Neural cell (in vitro differentiated cells): ENCODE measurements around the gene MARK2. TPM values are rescaled to one million over a fixed set of nuclear protein-coding genes. Genes with fewer than 3 reads are reported as not detected.

Experiments used
- H2AFZ ChIP-seq: fragments of 200-600, 300-800 bp; sonication (generic), shearing (Covaris generic); 2 replicates; pipeline ENCODE4 v1.6.0; 2014; ENCODE audit warnings: low read depth, mild to moderate bottlenecking, antibody characterized with exemption, low read length, moderate library complexity
- H3F3A ChIP-seq: fragments of 200-600 bp; shearing (Covaris generic); 2 replicates; pipeline ENCODE4 v1.6.1; 2016; ENCODE audit warnings: mild to moderate bottlenecking, moderate library complexity, mixed read lengths, antibody characterized with exemption, low read length; ENCODE audit not compliant: insufficient read depth, poor library complexity, severe bottlenecking
- H3K27ac ChIP-seq: fragments of 200-600, 300-800 bp; sonication (generic), shearing (Covaris generic); 2 replicates; pipeline ENCODE4 v1.5.1; 2014; ENCODE audit warnings: mild to moderate bottlenecking, low read length, moderate library complexity
- H3K27me3 ChIP-seq: fragments of 300-800, 200-600 bp; sonication (generic), shearing (Covaris generic); 2 replicates; pipeline ENCODE4 v1.6.0; 2014; ENCODE audit warnings: mild to moderate bottlenecking, low read depth, low read length, moderate library complexity; ENCODE audit not compliant: insufficient read depth
- H3K36me3 ChIP-seq: fragments of 300-800, 200-600 bp; sonication (generic), shearing (Covaris generic); 2 replicates; pipeline ENCODE4 v1.5.1; 2014; ENCODE audit warnings: mild to moderate bottlenecking, antibody characterized with exemption, low read length, moderate library complexity; ENCODE audit not compliant: insufficient read depth
- H3K4me2 ChIP-seq: fragments of 300-800, 200-600 bp; sonication (generic), shearing (Covaris generic); 2 replicates; pipeline ENCODE4 v1.6.0; 2014; ENCODE audit warnings: mild to moderate bottlenecking, low read length
- H3K4me3 ChIP-seq: fragments of 300-800, 200-600 bp; sonication (generic), shearing (Covaris generic); 2 replicates; pipeline ENCODE4 v1.5.1; 2014; ENCODE audit warnings: mild to moderate bottlenecking, low read length, moderate library complexity
- H3K79me2 ChIP-seq: fragments of 200-600 bp; shearing (Covaris generic); replicated peaks from 2 replicates; pipeline ENCODE4 v1.6.0; 2014; ENCODE audit warnings: mild to moderate bottlenecking, low read length, moderate library complexity; ENCODE audit not compliant: insufficient read depth
- H3K9ac ChIP-seq: fragments of 300-800, 200-600 bp; sonication (generic), shearing (Covaris generic); 2 replicates; pipeline ENCODE4 v1.6.1; 2016; ENCODE audit warnings: mild to moderate bottlenecking, low read length, mixed read lengths
- H3K9me2 ChIP-seq: fragments of 200-600 bp; shearing (Covaris generic); 2 replicates; pipeline ENCODE4 v1.6.1; 2016; ENCODE audit warnings: mild to moderate bottlenecking, low read length, mixed read lengths; ENCODE audit not compliant: insufficient read depth
- H3K9me3 ChIP-seq: fragments of 200-600, 300-800 bp; sonication (generic), shearing (Covaris generic); 2 replicates; pipeline ENCODE4 v1.6.1; 2016; ENCODE audit warnings: mild to moderate bottlenecking, mixed run types, low read length, moderate library complexity, mixed read lengths
- H4K20me1 ChIP-seq: fragments of 200-600 bp; shearing (Covaris generic); 2 replicates; pipeline ENCODE4 v1.6.1; 2016; ENCODE audit warnings: mild to moderate bottlenecking, mixed run types; ENCODE audit not compliant: insufficient read depth
- EP300 ChIP-seq: fragments of 450-650 bp; conservative IDR thresholded peaks from 2 replicates; pipeline ENCODE4 v1.6.1; 2014; ENCODE audit warnings: antibody characterized with exemption, mild to moderate bottlenecking, moderate library complexity; ENCODE audit not compliant: poor library complexity, severe bottlenecking
- EZH2 ChIP-seq: fragments of 200-600, 300-800 bp; shearing (Covaris generic), sonication (generic); IDR thresholded peaks from 2 replicates; pipeline ENCODE4 v1.6.1; 2014; ENCODE audit warnings: antibody characterized with exemption, low read length, borderline replicate concordance, mild to moderate bottlenecking; ENCODE audit not compliant: insufficient read depth, poor library complexity, severe bottlenecking
- MXI1 ChIP-seq: fragments of 450-650 bp; conservative IDR thresholded peaks from 2 replicates; pipeline ENCODE4 v1.6.1; 2014; ENCODE audit warnings: antibody characterized with exemption, mild to moderate bottlenecking; ENCODE audit not compliant: poor library complexity, severe bottlenecking
- POLR2AphosphoS5 ChIP-seq: IDR thresholded peaks from 2 replicates; pipeline ENCODE4 v1.6.1; 2012
- RAD21 ChIP-seq: fragments of 450-650 bp; conservative IDR thresholded peaks from 2 replicates; pipeline ENCODE4 v1.6.1; 2014; ENCODE audit warnings: antibody characterized with exemption, mild to moderate bottlenecking, moderate library complexity
- SMC3 ChIP-seq: fragments of 450-650 bp; conservative IDR thresholded peaks from 2 replicates; pipeline ENCODE4 v1.6.1; 2014; ENCODE audit warnings: antibody characterized with exemption, mild to moderate bottlenecking, moderate library complexity; ENCODE audit not compliant: poor library complexity
- TAF1 ChIP-seq: IDR thresholded peaks from 2 replicates; pipeline ENCODE4 v1.6.1; 2012; ENCODE audit warnings: low read depth
- polyA plus RNA-seq: library from polyadenylated mRNA; depleted of rRNA; stranded (reverse); fragments of >200 nt; gene quantifications from 2 replicates; pipeline ENCODE4 v1.2.3, GENCODE V29; 2014
- TF ChIP-seq, protein P1 (sequence below): fragments of 450-650 bp; IDR thresholded peaks from 2 replicates; pipeline ENCODE4 v1.5.1; 2014; ENCODE audit warnings: antibody characterized with exemption, mild to moderate bottlenecking, moderate library complexity; ENCODE audit not compliant: poor library complexity, severe bottlenecking
- TF ChIP-seq, protein P2 (sequence below): IDR thresholded peaks from 2 replicates; pipeline ENCODE4 v1.6.1; 2012; ENCODE audit warnings: borderline replicate concordance

The MARK2 gene
- polyA plus RNA-seq, 1 donor from 2014 or later = 11.3 TPM

DNA sequence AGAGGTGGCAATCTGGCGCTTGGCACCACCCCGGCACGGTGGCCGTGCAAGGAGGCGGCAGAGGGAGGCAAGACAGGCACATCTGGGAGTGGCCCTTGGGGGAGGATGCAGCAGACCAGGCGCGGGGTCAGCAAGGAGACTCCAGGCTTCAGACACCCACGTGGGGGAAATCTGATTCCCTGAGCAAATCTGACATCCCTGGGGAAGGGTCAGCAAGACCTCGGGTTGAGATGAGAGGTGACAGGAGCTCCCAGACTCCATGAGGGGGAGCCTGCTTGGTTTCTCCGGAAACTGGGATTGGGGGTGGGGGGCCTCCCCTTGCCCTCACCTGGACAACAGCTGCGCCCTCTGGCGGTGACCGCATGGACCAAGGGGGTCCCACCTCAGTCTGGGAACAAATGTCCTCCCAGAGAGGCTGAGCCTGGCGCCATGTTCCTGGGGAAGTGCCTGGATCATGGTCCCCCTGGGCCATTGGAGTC is 82.1 kb downstream of the MARK2 start:
- H3K9me3 ChIP-seq = no peaks in the 10 kb centered on the region
- no peaks in the 10 kb centered on the region for H3K36me3 ChIP-seq
- H3K9ac ChIP-seq = no peak overlapping the region
- H3K4me3 ChIP-seq = no peak overlapping the region
- no peak for TF ChIP-seq EZH2
- TF ChIP-seq, protein P1, sequence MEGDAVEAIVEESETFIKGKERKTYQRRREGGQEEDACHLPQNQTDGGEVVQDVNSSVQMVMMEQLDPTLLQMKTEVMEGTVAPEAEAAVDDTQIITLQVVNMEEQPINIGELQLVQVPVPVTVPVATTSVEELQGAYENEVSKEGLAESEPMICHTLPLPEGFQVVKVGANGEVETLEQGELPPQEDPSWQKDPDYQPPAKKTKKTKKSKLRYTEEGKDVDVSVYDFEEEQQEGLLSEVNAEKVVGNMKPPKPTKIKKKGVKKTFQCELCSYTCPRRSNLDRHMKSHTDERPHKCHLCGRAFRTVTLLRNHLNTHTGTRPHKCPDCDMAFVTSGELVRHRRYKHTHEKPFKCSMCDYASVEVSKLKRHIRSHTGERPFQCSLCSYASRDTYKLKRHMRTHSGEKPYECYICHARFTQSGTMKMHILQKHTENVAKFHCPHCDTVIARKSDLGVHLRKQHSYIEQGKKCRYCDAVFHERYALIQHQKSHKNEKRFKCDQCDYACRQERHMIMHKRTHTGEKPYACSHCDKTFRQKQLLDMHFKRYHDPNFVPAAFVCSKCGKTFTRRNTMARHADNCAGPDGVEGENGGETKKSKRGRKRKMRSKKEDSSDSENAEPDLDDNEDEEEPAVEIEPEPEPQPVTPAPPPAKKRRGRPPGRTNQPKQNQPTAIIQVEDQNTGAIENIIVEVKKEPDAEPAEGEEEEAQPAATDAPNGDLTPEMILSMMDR = peak; percentile 34
- no peaks in the 10 kb centered on the region for H3K9me2 ChIP-seq
- H3K27me3 ChIP-seq = no peaks in the 10 kb centered on the region
- H3K4me2 ChIP-seq = no peak overlapping the region
- H3F3A ChIP-seq = no peaks in the 10 kb centered on the region
- H2AFZ ChIP-seq = no peak overlapping the region
- no peak overlapping the region for H3K27ac ChIP-seq
- peaks cover 7% of the 10 kb centered on the region for H3K79me2 ChIP-seq
- no peaks in the 10 kb centered on the region for H4K20me1 ChIP-seq

DNA sequence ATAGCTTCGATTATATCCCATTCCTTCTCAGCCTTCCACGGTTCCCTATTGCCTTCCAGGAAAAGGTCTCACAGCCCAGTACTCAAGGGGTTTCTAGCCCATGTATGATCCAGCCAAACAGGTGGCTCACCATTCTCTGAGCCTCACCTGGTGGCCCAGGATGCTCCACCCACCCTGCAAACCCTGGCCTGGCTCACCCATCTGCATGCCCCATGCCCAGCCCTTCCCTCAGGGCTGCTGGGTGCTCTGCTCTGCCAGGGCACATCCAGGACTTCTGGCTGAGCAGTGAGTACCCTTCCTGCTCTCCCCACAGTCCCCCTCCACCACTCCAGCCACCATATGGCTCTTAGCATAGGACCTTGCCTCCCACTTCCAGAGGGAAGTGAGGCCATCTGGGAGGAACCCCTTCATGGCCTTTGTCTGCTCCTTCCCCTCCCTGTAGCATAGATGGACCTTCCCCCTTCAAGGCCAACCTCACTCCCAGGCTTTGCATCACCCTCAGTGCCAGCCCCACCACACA is 83.8 kb downstream of the MARK2 start:
- H4K20me1 ChIP-seq = no peaks in the 10 kb centered on the region
- H3K4me3 ChIP-seq = no peak overlapping the region
- H3K27ac ChIP-seq = no peak overlapping the region
- TF ChIP-seq POLR2AphosphoS5 (no peak), MXI1 (no peak), TAF1 (no peak), RAD21 (no peak), SMC3 (no peak), EP300 (no peak), EZH2 (no peak)
- TF ChIP-seq, protein P2, sequence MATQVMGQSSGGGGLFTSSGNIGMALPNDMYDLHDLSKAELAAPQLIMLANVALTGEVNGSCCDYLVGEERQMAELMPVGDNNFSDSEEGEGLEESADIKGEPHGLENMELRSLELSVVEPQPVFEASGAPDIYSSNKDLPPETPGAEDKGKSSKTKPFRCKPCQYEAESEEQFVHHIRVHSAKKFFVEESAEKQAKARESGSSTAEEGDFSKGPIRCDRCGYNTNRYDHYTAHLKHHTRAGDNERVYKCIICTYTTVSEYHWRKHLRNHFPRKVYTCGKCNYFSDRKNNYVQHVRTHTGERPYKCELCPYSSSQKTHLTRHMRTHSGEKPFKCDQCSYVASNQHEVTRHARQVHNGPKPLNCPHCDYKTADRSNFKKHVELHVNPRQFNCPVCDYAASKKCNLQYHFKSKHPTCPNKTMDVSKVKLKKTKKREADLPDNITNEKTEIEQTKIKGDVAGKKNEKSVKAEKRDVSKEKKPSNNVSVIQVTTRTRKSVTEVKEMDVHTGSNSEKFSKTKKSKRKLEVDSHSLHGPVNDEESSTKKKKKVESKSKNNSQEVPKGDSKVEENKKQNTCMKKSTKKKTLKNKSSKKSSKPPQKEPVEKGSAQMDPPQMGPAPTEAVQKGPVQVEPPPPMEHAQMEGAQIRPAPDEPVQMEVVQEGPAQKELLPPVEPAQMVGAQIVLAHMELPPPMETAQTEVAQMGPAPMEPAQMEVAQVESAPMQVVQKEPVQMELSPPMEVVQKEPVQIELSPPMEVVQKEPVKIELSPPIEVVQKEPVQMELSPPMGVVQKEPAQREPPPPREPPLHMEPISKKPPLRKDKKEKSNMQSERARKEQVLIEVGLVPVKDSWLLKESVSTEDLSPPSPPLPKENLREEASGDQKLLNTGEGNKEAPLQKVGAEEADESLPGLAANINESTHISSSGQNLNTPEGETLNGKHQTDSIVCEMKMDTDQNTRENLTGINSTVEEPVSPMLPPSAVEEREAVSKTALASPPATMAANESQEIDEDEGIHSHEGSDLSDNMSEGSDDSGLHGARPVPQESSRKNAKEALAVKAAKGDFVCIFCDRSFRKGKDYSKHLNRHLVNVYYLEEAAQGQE = no peak
- TF ChIP-seq, protein P1 = no peak
- H3K79me2 ChIP-seq = no peaks in the 10 kb centered on the region
- no peak overlapping the region for H3K9ac ChIP-seq
- no peak overlapping the region for H2AFZ ChIP-seq
- H3K9me2 ChIP-seq = no peaks in the 10 kb centered on the region
- no peaks in the 10 kb centered on the region for H3K9me3 ChIP-seq
- H3K36me3 ChIP-seq = no peaks in the 10 kb centered on the region
- H3K4me2 ChIP-seq = no peak overlapping the region
- no peaks in the 10 kb centered on the region for H3F3A ChIP-seq
- no peaks in the 10 kb centered on the region for H3K27me3 ChIP-seq
